Duodenal mucosa (tissue), 2 donors: ENCODE data around the gene BTBD3.

Experiments
- H3K27ac ChIP-seq: one replicate; pipeline ENCODE4 v1.7.0; 2013; ENCODE audit warnings: low read depth, low read length
- H3K27me3 ChIP-seq, 2 donors: one replicate each; pipeline ENCODE4 v1.7.0; 2013; ENCODE audit warnings: low read length in 2 of 2, control low read depth in 1 of 2; ENCODE audit not compliant: insufficient read depth in 2 of 2, control insufficient read depth in 1 of 2
- H3K36me3 ChIP-seq, 2 donors: one replicate each; pipeline ENCODE4 v1.7.0; 2013; ENCODE audit warnings: low read length in 2 of 2, control low read depth in 1 of 2; ENCODE audit not compliant: insufficient read depth in 2 of 2, control insufficient read depth in 1 of 2
- H3K4me1 ChIP-seq, 2 donors: one replicate each; pipeline ENCODE4 v1.7.0; 2013; ENCODE audit warnings: low read length in 2 of 2, control low read depth in 1 of 2; ENCODE audit not compliant: insufficient read depth in 2 of 2, control insufficient read depth in 1 of 2
- H3K4me3 ChIP-seq, 2 donors: one replicate each; pipeline ENCODE4 v1.7.0; 2013; ENCODE audit warnings: low read length in 2 of 2, low read depth in 1 of 2
- H3K9ac ChIP-seq, 2 donors: one replicate each; pipeline ENCODE4 v1.7.0; 2013; ENCODE audit warnings: low read length in 2 of 2, low read depth in 1 of 2
- H3K9me3 ChIP-seq, 2 donors: one replicate each; pipeline ENCODE4 v1.7.0; 2013; ENCODE audit warnings: low read length in 2 of 2, control low read depth in 1 of 2; ENCODE audit not compliant: control insufficient read depth in 1 of 2

The BTBD3 gene

GRCh38 chr20:11912659-11913415 is 4.9 kb upstream of the BTBD3 start:
- Histone ChIP-seq H3K36me3 (no peaks in the 10 kb centered on the region), H3K27ac (no peak overlapping the region), H3K4me3 (no peak overlapping the region), H3K9ac (no peak overlapping the region), H3K9me3 (no peaks in the 10 kb centered on the region), H3K4me1 (peaks cover 4 to 12% of the 10 kb centered on the region in 2 donors), H3K27me3 (no peaks in the 10 kb centered on the region)

GRCh38 chr20:11918391-11918845 is 725 bp downstream of the BTBD3 start:
- Histone ChIP-seq H3K27me3 (no peaks in the 10 kb centered on the region), H3K27ac (no peak overlapping the region), H3K4me3 (peak overlapping the region; percentile 11 to 45), H3K9ac (peak overlapping the region; percentile 7 to 47), H3K36me3 (peaks cover 7 to 22% of the 10 kb centered on the region in 2 donors), H3K4me1 (peaks cover 7 to 11% of the 10 kb centered on the region in 2 donors), H3K9me3 (no peaks in the 10 kb centered on the region)

- peak overlapping the region; percentile 11 to 46 for H3K4me3 ChIP-seq
- no peak overlapping the region for H3K27ac ChIP-seq
- no peak overlapping the region for H3K9ac ChIP-seq
Measured at GRCh38 chr20:11918981-11919380, 1.3 kb downstream of the BTBD3 start.

GRCh38 chr20:11919581-11919980 is 1.9 kb downstream of the BTBD3 start:
- Histone ChIP-seq H3K27me3 (no peaks in the 10 kb centered on the region), H3K4me1 (peaks cover 7 to 11% of the 10 kb centered on the region in 2 donors), H3K27ac (no peak overlapping the region), H3K9ac (no peak overlapping the region), H3K9me3 (no peaks in the 10 kb centered on the region), H3K4me3 (peak overlapping the region; percentile 7 to 46), H3K36me3 (peaks cover 9 to 25% of the 10 kb centered on the region in 2 donors)

More at GRCh38 chr20:11918981-11919380, 1.3 kb downstream of the BTBD3 start:
- H3K27me3 ChIP-seq = no peaks in the 10 kb centered on the region
- H3K9me3 ChIP-seq = no peaks in the 10 kb centered on the region
- H3K4me1 ChIP-seq = peaks cover 7 to 11% of the 10 kb centered on the region in 2 donors
- H3K36me3 ChIP-seq = peaks cover 9 to 25% of the 10 kb centered on the region in 2 donors

DNA sequence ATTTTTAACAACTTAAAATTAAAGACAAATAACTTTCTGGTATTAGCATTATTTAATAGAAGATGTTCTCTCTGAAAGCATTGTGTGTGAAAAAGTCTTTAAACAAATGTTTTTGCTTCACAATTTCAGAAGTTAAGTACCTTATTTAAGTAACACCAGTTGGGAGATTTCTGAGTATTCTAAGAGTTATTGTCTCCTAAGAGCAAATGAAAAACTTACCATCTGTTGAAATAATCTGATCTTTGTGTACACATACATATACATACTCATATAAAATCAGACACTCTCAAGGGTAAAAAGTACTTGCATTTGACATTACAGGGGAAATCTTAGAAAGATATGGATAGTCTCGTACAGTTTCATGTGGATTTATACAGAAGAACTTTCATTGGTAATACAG is 2.4 kb downstream of the BTBD3 start:
- Histone ChIP-seq H3K9me3 (no peaks in the 10 kb centered on the region), H3K9ac (no peak overlapping the region), H3K27me3 (no peaks in the 10 kb centered on the region), H3K27ac (no peak overlapping the region), H3K4me1 (peaks cover 7 to 11% of the 10 kb centered on the region in 2 donors), H3K36me3 (peaks cover 9 to 25% of the 10 kb centered on the region in 2 donors), H3K4me3 (no peak overlapping the region)

DNA sequence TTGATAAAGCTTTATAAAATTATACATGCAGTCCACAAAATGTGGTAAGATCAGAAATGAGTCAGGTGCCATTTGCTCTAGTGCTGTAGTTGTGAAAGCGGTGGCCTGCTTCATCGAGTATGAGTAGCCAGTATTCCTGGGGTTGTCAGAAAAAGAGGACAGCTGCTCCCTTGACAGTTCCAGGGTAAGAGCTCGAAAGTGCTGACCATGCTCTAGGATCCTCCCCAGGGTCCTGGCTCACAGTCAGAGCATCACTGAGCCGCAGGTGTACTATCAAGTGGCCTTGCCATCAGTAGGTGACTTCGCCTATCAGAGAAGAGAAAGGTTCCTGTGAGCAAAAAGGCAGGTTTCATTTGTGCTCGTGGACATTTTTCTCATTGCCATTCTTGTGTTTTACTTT is 3.6 kb downstream of the BTBD3 start:
- Histone ChIP-seq H3K4me1 (peaks cover 7 to 11% of the 10 kb centered on the region in 2 donors), H3K27me3 (no peaks in the 10 kb centered on the region), H3K36me3 (peaks cover 9 to 25% of the 10 kb centered on the region in 2 donors), H3K4me3 (no peak overlapping the region), H3K27ac (no peak overlapping the region), H3K9me3 (no peaks in the 10 kb centered on the region), H3K9ac (no peak overlapping the region)

DNA sequence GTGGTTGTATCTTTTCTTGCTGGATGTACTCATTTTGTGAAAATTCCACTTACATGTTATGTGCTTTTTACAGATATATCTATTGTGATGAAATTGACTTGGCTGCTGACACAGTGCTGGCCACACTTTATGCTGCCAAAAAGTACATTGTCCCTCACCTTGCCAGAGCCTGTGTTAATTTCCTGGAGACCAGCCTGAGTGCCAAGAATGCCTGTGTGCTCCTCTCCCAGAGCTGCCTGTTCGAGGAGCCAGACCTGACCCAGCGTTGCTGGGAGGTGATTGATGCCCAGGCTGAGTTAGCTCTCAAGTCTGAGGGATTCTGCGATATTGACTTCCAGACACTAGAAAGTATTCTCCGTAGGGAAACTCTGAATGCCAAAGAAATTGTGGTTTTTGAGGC is 4.9 kb downstream of the BTBD3 start:
- Histone ChIP-seq H3K9ac (no peak overlapping the region), H3K4me3 (no peak overlapping the region), H3K9me3 (no peaks in the 10 kb centered on the region), H3K27ac (no peak overlapping the region), H3K27me3 (no peaks in the 10 kb centered on the region), H3K4me1 (peaks cover 5% of the 10 kb centered on the region in 2 donors), H3K36me3 (peaks cover 12 to 31% of the 10 kb centered on the region in 2 donors)

GRCh38 chr20:11924923-11925322 is 7.2 kb downstream of the BTBD3 start:
- no peak overlapping the region for H3K9ac ChIP-seq
- no peaks in the 10 kb centered on the region for H3K4me1 ChIP-seq
- no peaks in the 10 kb centered on the region for H3K27me3 ChIP-seq
- no peak overlapping the region for H3K27ac ChIP-seq
- no peak overlapping the region for H3K4me3 ChIP-seq
- no peaks in the 10 kb centered on the region for H3K9me3 ChIP-seq
- peaks cover 15 to 34% of the 10 kb centered on the region in 2 donors for H3K36me3 ChIP-seq

- Histone ChIP-seq H3K36me3 (peaks cover 15 to 28% of the 10 kb centered on the region in 2 donors), H3K9me3 (no peaks in the 10 kb centered on the region)
Measured at GRCh38 chr20:11926292-11926998, 8.8 kb downstream of the BTBD3 start.

DNA sequence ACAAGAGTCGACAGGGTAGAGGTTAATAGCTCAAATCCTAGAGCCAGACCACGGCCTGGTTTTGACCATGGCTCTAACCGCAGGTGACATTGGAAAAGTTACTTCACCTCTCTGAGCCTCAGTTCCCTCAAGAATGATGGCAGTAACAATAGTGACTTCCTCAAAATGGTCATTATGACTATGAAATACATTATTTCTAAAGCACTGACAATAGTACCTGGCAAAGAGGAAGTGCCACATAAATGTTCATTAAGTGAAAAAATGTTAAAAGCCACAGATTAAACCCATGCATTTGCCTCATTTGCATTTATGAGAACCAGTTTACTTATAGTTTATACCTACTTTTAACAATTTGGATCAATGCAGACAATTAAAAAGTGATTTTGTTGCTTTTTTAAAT is 12.3 kb downstream of the BTBD3 start:
- H3K9ac ChIP-seq = no peak overlapping the region
- H3K4me1 ChIP-seq = no peaks in the 10 kb centered on the region
- H3K27me3 ChIP-seq = no peaks in the 10 kb centered on the region
- H3K9me3 ChIP-seq = no peaks in the 10 kb centered on the region
- no peak overlapping the region for H3K4me3 ChIP-seq
- peaks cover 6 to 12% of the 10 kb centered on the region in 2 donors for H3K36me3 ChIP-seq
- no peak overlapping the region for H3K27ac ChIP-seq

More at GRCh38 chr20:11926292-11926998, 8.8 kb downstream of the BTBD3 start:
- Histone ChIP-seq H3K9ac (no peak overlapping the region), H3K27ac (no peak overlapping the region), H3K27me3 (no peaks in the 10 kb centered on the region), H3K4me3 (no peak overlapping the region), H3K4me1 (no peaks in the 10 kb centered on the region)
